ENCODE data around the gene ZBP1.
"Not testable (repeated sequence)": the region's sequence is repeated elsewhere in the genome, so short reads cannot be mapped to it uniquely, and the experiment has no call there.

The ZBP1 gene

GRCh38 chr20:57638173-57638894 is 18.1 kb upstream of the ZBP1 start:
- no peaks in the 10 kb centered on the region; the same call in 1 of the 2 replicates for H3K9me3 ChIP-seq (ENCODE audit: control insufficient read depth, insufficient read depth, low read length)
- no peak overlapping the region for H3K9ac ChIP-seq (ENCODE audit: low read depth, low read length)
- no peaks in the 10 kb centered on the region for H3K36me3 ChIP-seq (ENCODE audit: insufficient read depth, low read length)
- H3K4me1 ChIP-seq (ENCODE audit: insufficient read depth, low read length), result no peaks in the 10 kb centered on the region

- H3K36me3 ChIP-seq (ENCODE audit: insufficient read depth, low read length), result no peaks in the 10 kb centered on the region
- no peaks in the 10 kb centered on the region; the same call in none of the 2 replicates for H3K9me3 ChIP-seq (ENCODE audit: control insufficient read depth, insufficient read depth, low read length)
- H3K9ac ChIP-seq (ENCODE audit: low read depth, low read length), result no peak overlapping the region
- H3K4me1 ChIP-seq (ENCODE audit: insufficient read depth, low read length), result no peaks in the 10 kb centered on the region
These were observed 13.8 kb upstream of the ZBP1 start for GRCh38 chr20:57633945-57634491.

GRCh38 chr20:57632286-57632685 is 12.1 kb upstream of the ZBP1 start:
- no peaks in the 10 kb centered on the region for H3K4me1 ChIP-seq (ENCODE audit: insufficient read depth, low read length)
- H3K9ac ChIP-seq (ENCODE audit: low read depth, low read length), result no peak overlapping the region
- no peaks in the 10 kb centered on the region for H3K36me3 ChIP-seq (ENCODE audit: insufficient read depth, low read length)
- no peaks in the 10 kb centered on the region; the same call in none of the 2 replicates for H3K9me3 ChIP-seq (ENCODE audit: control insufficient read depth, insufficient read depth, low read length)

- Histone ChIP-seq H3K4me1 (ENCODE audit: insufficient read depth, low read length) (no peaks in the 10 kb centered on the region), H3K36me3 (ENCODE audit: insufficient read depth, low read length) (no peaks in the 10 kb centered on the region), H3K9ac (ENCODE audit: low read depth, low read length) (no peak overlapping the region), H3K9me3 (ENCODE audit: control insufficient read depth, insufficient read depth, low read length) (no peaks in the 10 kb centered on the region; the same call in none of the 2 replicates)
These were observed 9.8 kb upstream of the ZBP1 start for GRCh38 chr20:57630061-57630460.

GRCh38 chr20:57629491-57629901 is 9.3 kb upstream of the ZBP1 start:
- not testable (repeated sequence) for H3K9me3 ChIP-seq (ENCODE audit: control insufficient read depth, insufficient read depth, low read length); H3K9ac ChIP-seq (ENCODE audit: low read depth, low read length); H3K36me3 ChIP-seq (ENCODE audit: insufficient read depth, low read length); H3K4me1 ChIP-seq (ENCODE audit: insufficient read depth, low read length)

GRCh38 chr20:57628962-57629308 is 8.7 kb upstream of the ZBP1 start:
- H3K4me1 ChIP-seq (ENCODE audit: insufficient read depth, low read length); H3K9me3 ChIP-seq (ENCODE audit: control insufficient read depth, insufficient read depth, low read length); H3K36me3 ChIP-seq (ENCODE audit: insufficient read depth, low read length); H3K9ac ChIP-seq (ENCODE audit: low read depth, low read length): not testable (repeated sequence)

GRCh38 chr20:57628047-57628961 is 8.1 kb upstream of the ZBP1 start:
- no peaks in the 10 kb centered on the region; the same call in 1 of the 2 replicates for H3K9me3 ChIP-seq (ENCODE audit: control insufficient read depth, insufficient read depth, low read length)
- no peaks in the 10 kb centered on the region for H3K4me1 ChIP-seq (ENCODE audit: insufficient read depth, low read length)
- H3K9ac ChIP-seq (ENCODE audit: low read depth, low read length), result no peak overlapping the region
- H3K36me3 ChIP-seq (ENCODE audit: insufficient read depth, low read length), result no peaks in the 10 kb centered on the region

- Histone ChIP-seq H3K36me3 (ENCODE audit: insufficient read depth, low read length) (no peaks in the 10 kb centered on the region), H3K4me1 (ENCODE audit: insufficient read depth, low read length) (no peaks in the 10 kb centered on the region), H3K9me3 (ENCODE audit: control insufficient read depth, insufficient read depth, low read length) (no peaks in the 10 kb centered on the region; the same call in 1 of the 2 replicates), H3K9ac (ENCODE audit: low read depth, low read length) (no peak overlapping the region)
These were observed 7.1 kb upstream of the ZBP1 start for GRCh38 chr20:57627339-57627738.

GRCh38 chr20:57625978-57626377 is 5.8 kb upstream of the ZBP1 start:
- Histone ChIP-seq H3K9me3 (ENCODE audit: control insufficient read depth, insufficient read depth, low read length) (no peaks in the 10 kb centered on the region; the same call in 1 of the 2 replicates), H3K36me3 (ENCODE audit: insufficient read depth, low read length) (no peaks in the 10 kb centered on the region), H3K9ac (ENCODE audit: low read depth, low read length) (no peak overlapping the region), H3K4me1 (ENCODE audit: insufficient read depth, low read length) (no peaks in the 10 kb centered on the region)

- Histone ChIP-seq H3K9ac (ENCODE audit: low read depth, low read length) (no peak overlapping the region), H3K9me3 (ENCODE audit: control insufficient read depth, insufficient read depth, low read length) (no peaks in the 10 kb centered on the region; the same call in 1 of the 2 replicates), H3K36me3 (ENCODE audit: insufficient read depth, low read length) (no peaks in the 10 kb centered on the region), H3K4me1 (ENCODE audit: insufficient read depth, low read length) (no peaks in the 10 kb centered on the region)
These were observed 5.1 kb upstream of the ZBP1 start for GRCh38 chr20:57625181-57625958.

GRCh38 chr20:57624124-57624523 is 3.9 kb upstream of the ZBP1 start:
- no peaks in the 10 kb centered on the region; the same call in 1 of the 2 replicates for H3K9me3 ChIP-seq (ENCODE audit: control insufficient read depth, insufficient read depth, low read length)
- H3K36me3 ChIP-seq (ENCODE audit: insufficient read depth, low read length), result no peaks in the 10 kb centered on the region
- no peak overlapping the region for H3K9ac ChIP-seq (ENCODE audit: low read depth, low read length)
- no peaks in the 10 kb centered on the region for H3K4me1 ChIP-seq (ENCODE audit: insufficient read depth, low read length)

GRCh38 chr20:57622579-57623381 is 2.6 kb upstream of the ZBP1 start:
- Histone ChIP-seq H3K9me3 (ENCODE audit: control insufficient read depth, insufficient read depth, low read length) (no peaks in the 10 kb centered on the region; the same call in 1 of the 2 replicates), H3K9ac (ENCODE audit: low read depth, low read length) (no peak overlapping the region), H3K36me3 (ENCODE audit: insufficient read depth, low read length) (no peaks in the 10 kb centered on the region), H3K4me1 (ENCODE audit: insufficient read depth, low read length) (peaks cover 5% of the 10 kb centered on the region; the same call in 1 of the 2 replicates)

GRCh38 chr20:57622201-57622570 is 2.0 kb upstream of the ZBP1 start:
- no peak overlapping the region for H3K9ac ChIP-seq (ENCODE audit: low read depth, low read length)
- H3K9me3 ChIP-seq (ENCODE audit: control insufficient read depth, insufficient read depth, low read length), result no peaks in the 10 kb centered on the region; the same call in 1 of the 2 replicates
- H3K4me1 ChIP-seq (ENCODE audit: insufficient read depth, low read length), result peaks cover 5% of the 10 kb centered on the region; the same call in 1 of the 2 replicates
- H3K36me3 ChIP-seq (ENCODE audit: insufficient read depth, low read length), result no peaks in the 10 kb centered on the region

All from ES-I3 (cell line).